ENCODE measurements around the gene PTPRE.

DNA sequence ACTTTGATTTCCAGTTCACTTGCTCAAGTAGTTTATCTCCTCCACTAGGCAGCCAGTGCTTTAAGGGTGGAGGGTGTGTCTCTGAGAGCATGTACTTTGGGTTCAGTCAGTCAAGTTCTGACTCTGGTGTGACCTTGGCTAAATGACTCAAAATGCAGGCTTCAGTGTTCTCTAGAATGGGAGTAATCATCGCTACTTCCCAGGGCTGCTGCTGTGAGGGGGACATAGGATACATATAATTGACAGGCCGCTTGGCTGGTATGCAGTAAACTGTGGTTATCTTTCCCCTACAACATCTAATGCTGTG is 3.5 kb downstream of the PTPRE start:
- TF ChIP-seq, protein P1, sequence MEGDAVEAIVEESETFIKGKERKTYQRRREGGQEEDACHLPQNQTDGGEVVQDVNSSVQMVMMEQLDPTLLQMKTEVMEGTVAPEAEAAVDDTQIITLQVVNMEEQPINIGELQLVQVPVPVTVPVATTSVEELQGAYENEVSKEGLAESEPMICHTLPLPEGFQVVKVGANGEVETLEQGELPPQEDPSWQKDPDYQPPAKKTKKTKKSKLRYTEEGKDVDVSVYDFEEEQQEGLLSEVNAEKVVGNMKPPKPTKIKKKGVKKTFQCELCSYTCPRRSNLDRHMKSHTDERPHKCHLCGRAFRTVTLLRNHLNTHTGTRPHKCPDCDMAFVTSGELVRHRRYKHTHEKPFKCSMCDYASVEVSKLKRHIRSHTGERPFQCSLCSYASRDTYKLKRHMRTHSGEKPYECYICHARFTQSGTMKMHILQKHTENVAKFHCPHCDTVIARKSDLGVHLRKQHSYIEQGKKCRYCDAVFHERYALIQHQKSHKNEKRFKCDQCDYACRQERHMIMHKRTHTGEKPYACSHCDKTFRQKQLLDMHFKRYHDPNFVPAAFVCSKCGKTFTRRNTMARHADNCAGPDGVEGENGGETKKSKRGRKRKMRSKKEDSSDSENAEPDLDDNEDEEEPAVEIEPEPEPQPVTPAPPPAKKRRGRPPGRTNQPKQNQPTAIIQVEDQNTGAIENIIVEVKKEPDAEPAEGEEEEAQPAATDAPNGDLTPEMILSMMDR (IDR thresholded peaks at IDR 0.05), result no peak
- no peak for TF ChIP-seq POLR2A (IDR thresholded peaks at IDR 0.05)

All from body of pancreas (tissue), 4 donors.